Measurements from ENCODE around the gene SLC2A4RG. TPM values are rescaled to one million over a fixed set of nuclear protein-coding genes. Genes with fewer than 3 reads are reported as not detected.

The SLC2A4RG gene
- total and polyA plus RNA-seq, 2 of the 13 experiments (the other 11 are each of a cell fraction or from before 2014, with no cell fraction given): 91.4 to 95.9 TPM

GRCh38 chr20:63734111-63734945, 5.2 kb upstream of the SLC2A4RG start (continued):
- TF ChIP-seq, protein P1, sequence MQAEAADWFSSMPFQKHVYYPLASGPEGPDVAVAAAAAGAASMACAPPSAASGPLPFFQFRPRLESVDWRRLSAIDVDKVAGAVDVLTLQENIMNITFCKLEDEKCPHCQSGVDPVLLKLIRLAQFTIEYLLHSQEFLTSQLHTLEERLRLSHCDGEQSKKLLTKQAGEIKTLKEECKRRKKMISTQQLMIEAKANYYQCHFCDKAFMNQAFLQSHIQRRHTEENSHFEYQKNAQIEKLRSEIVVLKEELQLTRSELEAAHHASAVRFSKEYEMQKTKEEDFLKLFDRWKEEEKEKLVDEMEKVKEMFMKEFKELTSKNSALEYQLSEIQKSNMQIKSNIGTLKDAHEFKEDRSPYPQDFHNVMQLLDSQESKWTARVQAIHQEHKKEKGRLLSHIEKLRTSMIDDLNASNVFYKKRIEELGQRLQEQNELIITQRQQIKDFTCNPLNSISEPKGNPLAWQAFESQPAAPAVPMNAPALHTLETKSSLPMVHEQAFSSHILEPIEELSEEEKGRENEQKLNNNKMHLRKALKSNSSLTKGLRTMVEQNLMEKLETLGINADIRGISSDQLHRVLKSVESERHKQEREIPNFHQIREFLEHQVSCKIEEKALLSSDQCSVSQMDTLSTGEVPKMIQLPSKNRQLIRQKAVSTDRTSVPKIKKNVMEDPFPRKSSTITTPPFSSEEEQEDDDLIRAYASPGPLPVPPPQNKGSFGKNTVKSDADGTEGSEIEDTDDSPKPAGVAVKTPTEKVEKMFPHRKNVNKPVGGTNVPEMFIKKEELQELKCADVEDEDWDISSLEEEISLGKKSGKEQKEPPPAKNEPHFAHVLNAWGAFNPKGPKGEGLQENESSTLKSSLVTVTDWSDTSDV (CRISPR knock-in tag; IDR thresholded peaks at IDR 0.05): no peak; the same call in 1 of the 2 replicates
- TF ChIP-seq SAP130 (CRISPR knock-in tag; IDR thresholded peaks at IDR 0.05; ENCODE audit: low read depth) (peak; percentile 42; the same call in 1 of the 2 replicates), KLF13 (CRISPR knock-in tag; IDR thresholded peaks at IDR 0.05) (no peak), HNRNPLL (IDR thresholded peaks at IDR 0.05; ENCODE audit: low read depth, low read length, poor library complexity, severe bottlenecking) (peak; percentile 3), ZBTB20 (CRISPR knock-in tag; IDR thresholded peaks at IDR 0.05; ENCODE audit: borderline replicate concordance, low read depth) (no peak), SP1 (IDR thresholded peaks at IDR 0.05) (no peak), SP1 (CRISPR knock-in tag; IDR thresholded peaks at IDR 0.05) (no peak), TBX3 (IDR thresholded peaks at IDR 0.05; ENCODE audit: borderline replicate concordance) (no peak), ZMAT5 (CRISPR knock-in tag; IDR thresholded peaks at IDR 0.05; ENCODE audit: borderline replicate concordance, low read depth) (no peak), ISL2 (CRISPR knock-in tag; IDR thresholded peaks at IDR 0.05) (no peak), ZNF878 (CRISPR knock-in tag; IDR thresholded peaks at IDR 0.05) (no peak), ZNF160 (CRISPR knock-in tag; IDR thresholded peaks at IDR 0.05) (0 out of 2 replicates have a peak, but pooled peaks have one; percentile 9), NFE2L1 (CRISPR knock-in tag; IDR thresholded peaks at IDR 0.05; ENCODE audit: borderline replicate concordance) (peak; percentile 0; the same call in 1 of the 2 replicates), ZNF460 (CRISPR knock-in tag; IDR thresholded peaks at IDR 0.05; ENCODE audit: borderline replicate concordance) (peak; percentile 23; the same call in 1 of the 2 replicates), ELK4 (CRISPR knock-in tag; IDR thresholded peaks at IDR 0.05; ENCODE audit: borderline replicate concordance) (no peak), ZNF260 (CRISPR knock-in tag; IDR thresholded peaks at IDR 0.05; ENCODE audit: borderline replicate concordance, low read depth) (no peak), ARNT (IDR thresholded peaks at IDR 0.05) (no peak), SMAD3 (CRISPR knock-in tag; IDR thresholded peaks at IDR 0.05) (no peak), ZNF354B (CRISPR knock-in tag; IDR thresholded peaks at IDR 0.05) (no peak), GZF1 (CRISPR knock-in tag; IDR thresholded peaks at IDR 0.05) (no peak)
- TF ChIP-seq, protein P2, sequence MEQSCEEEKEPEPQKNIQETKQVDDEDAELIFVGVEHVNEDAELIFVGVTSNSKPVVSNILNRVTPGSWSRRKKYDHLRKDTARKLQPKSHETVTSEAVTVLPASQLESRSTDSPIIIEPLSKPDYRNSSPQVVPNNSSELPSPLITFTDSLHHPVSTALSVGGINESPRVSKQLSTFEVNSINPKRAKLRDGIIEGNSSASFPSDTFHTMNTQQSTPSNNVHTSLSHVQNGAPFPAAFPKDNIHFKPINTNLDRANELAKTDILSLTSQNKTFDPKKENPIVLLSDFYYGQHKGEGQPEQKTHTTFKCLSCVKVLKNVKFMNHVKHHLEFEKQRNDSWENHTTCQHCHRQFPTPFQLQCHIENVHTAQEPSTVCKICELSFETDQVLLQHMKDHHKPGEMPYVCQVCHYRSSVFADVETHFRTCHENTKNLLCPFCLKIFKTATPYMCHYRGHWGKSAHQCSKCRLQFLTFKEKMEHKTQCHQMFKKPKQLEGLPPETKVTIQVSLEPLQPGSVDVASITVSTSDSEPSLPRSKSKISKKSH (CRISPR knock-in tag; IDR thresholded peaks at IDR 0.05; ENCODE audit: borderline replicate concordance): no peak; the same call in 1 of the 2 replicates
- TF ChIP-seq, protein P3, sequence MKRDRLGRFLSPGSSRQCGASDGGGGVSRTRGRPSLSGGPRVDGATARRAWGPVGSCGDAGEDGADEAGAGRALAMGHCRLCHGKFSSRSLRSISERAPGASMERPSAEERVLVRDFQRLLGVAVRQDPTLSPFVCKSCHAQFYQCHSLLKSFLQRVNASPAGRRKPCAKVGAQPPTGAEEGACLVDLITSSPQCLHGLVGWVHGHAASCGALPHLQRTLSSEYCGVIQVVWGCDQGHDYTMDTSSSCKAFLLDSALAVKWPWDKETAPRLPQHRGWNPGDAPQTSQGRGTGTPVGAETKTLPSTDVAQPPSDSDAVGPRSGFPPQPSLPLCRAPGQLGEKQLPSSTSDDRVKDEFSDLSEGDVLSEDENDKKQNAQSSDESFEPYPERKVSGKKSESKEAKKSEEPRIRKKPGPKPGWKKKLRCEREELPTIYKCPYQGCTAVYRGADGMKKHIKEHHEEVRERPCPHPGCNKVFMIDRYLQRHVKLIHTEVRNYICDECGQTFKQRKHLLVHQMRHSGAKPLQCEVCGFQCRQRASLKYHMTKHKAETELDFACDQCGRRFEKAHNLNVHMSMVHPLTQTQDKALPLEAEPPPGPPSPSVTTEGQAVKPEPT (CRISPR knock-in tag; IDR thresholded peaks at IDR 0.05; ENCODE audit: low read depth): no peak

Data from HepG2 (cell line).